ENCODE results near the gene ADSS1. TPM values are rescaled to one million over a fixed set of nuclear protein-coding genes. Genes with fewer than 3 reads are reported as not detected.

The ADSS1 gene
- total RNA-seq, 1 experiment from 2014 or later: 1.2 TPM

DNA sequence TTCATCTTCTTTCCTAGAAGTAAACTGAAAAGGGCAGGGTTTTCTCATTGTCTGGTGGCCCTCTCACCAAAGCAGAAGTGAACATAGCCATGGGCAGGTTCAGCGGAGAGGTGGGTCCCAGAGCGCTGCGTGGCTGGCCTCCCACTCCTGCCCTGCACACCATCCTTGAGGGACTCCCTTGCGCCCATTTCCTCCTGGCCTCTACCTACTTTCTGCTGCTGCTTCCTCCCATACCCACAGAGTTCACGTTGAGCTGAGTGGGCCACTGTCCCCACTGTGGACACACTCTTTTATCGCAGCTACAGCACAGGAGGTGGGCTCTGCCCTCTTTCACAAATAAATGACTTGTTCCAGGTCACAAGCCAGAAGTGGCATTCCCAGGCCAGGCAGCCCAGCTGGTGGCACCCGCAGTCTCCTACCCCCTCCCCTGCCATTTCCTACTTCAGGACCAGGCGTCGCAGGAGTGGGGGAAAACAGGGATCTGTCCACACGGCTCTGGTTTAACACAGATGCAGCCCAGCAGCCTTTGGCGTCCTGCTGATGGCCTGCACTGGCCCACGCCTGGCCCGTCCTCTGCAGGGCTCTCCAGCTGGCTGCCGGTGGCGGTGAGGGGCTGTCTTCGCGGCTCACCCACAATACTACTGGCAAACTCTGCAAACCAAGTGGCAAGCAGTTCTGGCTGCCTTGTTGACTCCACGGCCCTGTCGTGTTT, 33.8 kb downstream of the ADSS1 start:
- H3K36me3 ChIP-seq: peaks cover 51% of the 10 kb centered on the region
- H3K4me1 ChIP-seq: no peaks in the 10 kb centered on the region
- no peak overlapping the region for H3K27ac ChIP-seq
- H3K4me3 ChIP-seq: no peak overlapping the region
- no peaks in the 10 kb centered on the region for H3K27me3 ChIP-seq
- DNase-seq: no peak
- no peaks in the 10 kb centered on the region for H3K9me3 ChIP-seq (replicated peaks)

- Histone ChIP-seq H3K36me3 (peaks cover 53% of the 10 kb centered on the region), H3K4me3 (no peak overlapping the region), H3K4me1 (no peaks in the 10 kb centered on the region), H3K27me3 (no peaks in the 10 kb centered on the region), H3K27ac (no peak overlapping the region), H3K9me3 (replicated peaks) (no peaks in the 10 kb centered on the region)
- no peak for DNase-seq
Observed at GRCh38 chr14:104758981-104759969, 35.2 kb downstream of the ADSS1 start.

DNA sequence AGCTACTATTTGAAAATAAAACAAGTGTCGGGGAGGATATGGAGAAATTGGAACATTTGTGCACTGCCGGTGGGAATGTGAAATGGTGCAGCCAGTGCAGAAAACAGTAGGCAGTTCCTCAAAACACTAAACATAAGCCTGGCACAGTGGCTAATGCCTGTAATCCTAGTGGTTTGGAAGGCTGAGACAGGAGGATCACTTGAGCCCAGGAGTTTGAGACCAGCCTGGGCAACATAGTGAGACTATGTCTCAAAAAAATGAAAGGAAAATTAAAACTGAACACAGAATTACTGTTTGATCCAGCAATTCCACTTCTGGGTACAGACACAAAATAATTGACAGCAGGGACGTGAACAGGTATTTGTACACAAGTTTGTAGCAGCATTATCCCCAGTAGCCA, 41.5 kb downstream of the ADSS1 start:
- H3K9me3 ChIP-seq (replicated peaks): no peaks in the 10 kb centered on the region
- DNase-seq: no peak
- H3K27me3 ChIP-seq: no peaks in the 10 kb centered on the region
- no peak overlapping the region for H3K4me3 ChIP-seq
- H3K36me3 ChIP-seq: peaks cover 22% of the 10 kb centered on the region
- H3K4me1 ChIP-seq: 0 out of 2 replicates have a peak, but pooled peaks cover 5% of the 10 kb centered on the region
- H3K27ac ChIP-seq: no peak overlapping the region

DNA sequence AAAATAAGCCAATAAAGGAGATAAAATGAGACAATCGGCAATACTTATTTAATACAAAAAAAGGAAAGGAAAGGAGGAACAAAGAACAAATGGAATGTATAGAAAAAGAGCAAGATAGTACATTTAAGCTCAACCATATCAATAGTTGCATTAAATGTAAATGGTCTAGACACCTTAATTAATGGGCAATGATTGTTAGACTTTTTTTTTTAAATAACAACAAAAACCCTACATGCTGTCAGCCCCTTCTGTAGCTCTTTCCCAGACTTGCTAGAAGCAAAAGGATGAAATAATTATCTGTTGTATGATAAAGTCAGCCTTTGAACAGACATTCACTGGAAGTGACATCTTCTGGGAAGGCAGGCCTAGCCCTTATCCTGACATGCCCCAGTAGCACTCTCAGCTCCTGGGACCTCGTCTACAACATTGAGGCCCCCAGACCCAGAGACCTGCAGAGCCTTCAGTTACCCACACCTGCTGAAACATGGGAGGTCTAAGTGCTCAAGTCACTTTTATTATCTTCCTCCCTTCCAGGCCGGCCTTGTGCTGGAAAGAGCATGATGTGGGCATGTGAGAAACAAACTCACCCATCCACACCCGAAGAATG, 42.3 kb downstream of the ADSS1 start:
- DNase-seq: no peak
- Histone ChIP-seq H3K9me3 (replicated peaks) (no peaks in the 10 kb centered on the region), H3K27ac (no peak overlapping the region), H3K4me1 (0 out of 2 replicates have a peak, but pooled peaks cover 5% of the 10 kb centered on the region), H3K36me3 (peaks cover 23% of the 10 kb centered on the region), H3K27me3 (no peaks in the 10 kb centered on the region), H3K4me3 (no peak overlapping the region)

GRCh38 chr14:104766863-104767633, 43.0 kb downstream of the ADSS1 start:
- Histone ChIP-seq H3K4me1 (0 out of 2 replicates have a peak, but pooled peaks cover 5% of the 10 kb centered on the region), H3K27ac (no peak overlapping the region), H3K9me3 (replicated peaks) (no peaks in the 10 kb centered on the region), H3K4me3 (no peak overlapping the region), H3K36me3 (peaks cover 25% of the 10 kb centered on the region), H3K27me3 (no peaks in the 10 kb centered on the region)
- no peak for DNase-seq

- Histone ChIP-seq H3K27ac (no peak overlapping the region), H3K36me3 (peaks cover 25% of the 10 kb centered on the region), H3K27me3 (no peaks in the 10 kb centered on the region), H3K4me3 (no peak overlapping the region), H3K4me1 (0 out of 2 replicates have a peak, but pooled peaks cover 5% of the 10 kb centered on the region), H3K9me3 (replicated peaks) (no peaks in the 10 kb centered on the region)
- DNase-seq: no peak
Observed at GRCh38 chr14:104767634-104767918, 43.5 kb downstream of the ADSS1 start.

GRCh38 chr14:104768437-104769323, 44.7 kb downstream of the ADSS1 start:
- Histone ChIP-seq H3K36me3 (peaks cover 33% of the 10 kb centered on the region), H3K4me3 (no peak overlapping the region), H3K9me3 (replicated peaks) (no peaks in the 10 kb centered on the region), H3K4me1 (0 out of 2 replicates have a peak, but pooled peaks cover 5% of the 10 kb centered on the region), H3K27me3 (no peaks in the 10 kb centered on the region), H3K27ac (no peak overlapping the region)
- peak; percentile 87 to 92 for DNase-seq

DNA sequence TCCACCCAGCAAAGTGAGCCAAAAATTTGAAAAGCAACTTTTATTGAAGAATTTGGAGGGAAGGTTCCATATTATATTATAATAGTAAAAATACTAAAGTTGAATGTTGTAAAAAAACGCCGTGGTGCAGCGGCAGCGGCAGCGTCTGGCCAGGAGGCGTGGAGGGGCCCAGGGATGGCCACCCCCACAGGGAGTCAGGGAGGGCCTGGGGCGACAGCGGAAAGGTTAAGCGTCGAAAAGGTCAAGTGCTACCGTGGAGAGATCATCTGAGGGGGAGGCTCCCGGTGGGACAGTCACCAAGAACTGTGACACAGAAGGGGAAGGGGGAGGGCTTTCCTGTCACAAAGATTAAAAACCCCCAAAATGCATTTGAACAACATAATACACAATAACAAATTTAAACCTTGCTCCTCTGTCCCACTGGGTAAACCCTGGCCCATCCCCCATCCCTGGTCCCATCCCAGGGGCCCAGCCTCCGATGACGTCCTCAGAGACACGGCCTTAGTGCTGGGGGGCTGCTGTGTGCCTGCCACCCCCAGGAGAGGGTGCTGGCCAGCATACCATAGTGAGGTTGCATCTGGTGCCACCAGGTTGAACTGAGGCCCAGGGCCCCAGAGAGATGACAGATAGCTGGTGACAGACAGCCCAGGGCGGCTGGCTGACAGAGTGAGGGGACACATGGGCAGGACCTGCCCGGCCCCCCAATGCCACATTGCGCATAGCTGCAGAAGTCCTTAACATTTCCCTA, 45.5 kb downstream of the ADSS1 start:
- Histone ChIP-seq H3K27me3 (no peaks in the 10 kb centered on the region), H3K36me3 (peaks cover 39% of the 10 kb centered on the region), H3K9me3 (replicated peaks) (no peaks in the 10 kb centered on the region), H3K4me1 (0 out of 2 replicates have a peak, but pooled peaks cover 5% of the 10 kb centered on the region), H3K27ac (no peak overlapping the region), H3K4me3 (no peak overlapping the region)
- no peak for DNase-seq

- Histone ChIP-seq H3K36me3 (peaks cover 45% of the 10 kb centered on the region), H3K27ac (no peak overlapping the region), H3K9me3 (replicated peaks) (no peaks in the 10 kb centered on the region), H3K27me3 (no peaks in the 10 kb centered on the region), H3K4me1 (0 out of 2 replicates have a peak, but pooled peaks cover 5% of the 10 kb centered on the region), H3K4me3 (no peak overlapping the region)
- DNase-seq: no peak
Observed at GRCh38 chr14:104770072-104770579, 46.1 kb downstream of the ADSS1 start.

DNA sequence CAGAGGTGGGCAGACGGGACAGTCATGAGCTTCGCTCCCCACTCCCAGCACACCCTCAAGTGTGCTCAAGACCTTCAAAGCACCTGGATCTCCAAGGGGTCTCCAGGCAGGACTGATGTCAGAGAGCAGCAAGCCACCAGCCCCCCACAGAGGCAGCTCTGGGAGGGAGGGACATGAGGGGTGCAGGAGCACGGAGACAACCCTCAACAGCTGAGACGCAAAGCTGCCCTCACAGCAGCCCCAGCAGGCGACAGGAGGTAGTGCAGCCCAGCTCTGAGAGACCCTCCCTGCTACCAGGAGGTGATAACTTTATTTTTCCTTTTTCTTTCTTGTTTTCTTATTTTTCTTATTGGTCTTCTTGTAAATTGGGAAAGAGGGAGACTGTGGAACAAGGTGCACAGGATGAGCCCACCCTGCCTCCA, 46.8 kb downstream of the ADSS1 start:
- H3K4me3 ChIP-seq: no peak overlapping the region

GRCh38 chr14:104771374-104771773, 47.3 kb downstream of the ADSS1 start:
- H3K27me3 ChIP-seq: no peaks in the 10 kb centered on the region
- H3K4me3 ChIP-seq: no peak overlapping the region
- DNase-seq: no peak
- peaks cover 56% of the 10 kb centered on the region for H3K36me3 ChIP-seq
- no peaks in the 10 kb centered on the region for H3K9me3 ChIP-seq (replicated peaks)
- H3K27ac ChIP-seq: no peak overlapping the region
- 0 out of 2 replicates have a peak, but pooled peaks cover 5% of the 10 kb centered on the region for H3K4me1 ChIP-seq

More for the DNA sequence above, 46.8 kb downstream of the ADSS1 start:
- no peaks in the 10 kb centered on the region for H3K27me3 ChIP-seq
- H3K9me3 ChIP-seq (replicated peaks): no peaks in the 10 kb centered on the region
- peak in 1 of 2 experiments; percentile 46 for DNase-seq
- H3K4me1 ChIP-seq: 0 out of 2 replicates have a peak, but pooled peaks cover 5% of the 10 kb centered on the region
- no peak overlapping the region for H3K27ac ChIP-seq
- H3K36me3 ChIP-seq: peaks cover 52% of the 10 kb centered on the region

DNA sequence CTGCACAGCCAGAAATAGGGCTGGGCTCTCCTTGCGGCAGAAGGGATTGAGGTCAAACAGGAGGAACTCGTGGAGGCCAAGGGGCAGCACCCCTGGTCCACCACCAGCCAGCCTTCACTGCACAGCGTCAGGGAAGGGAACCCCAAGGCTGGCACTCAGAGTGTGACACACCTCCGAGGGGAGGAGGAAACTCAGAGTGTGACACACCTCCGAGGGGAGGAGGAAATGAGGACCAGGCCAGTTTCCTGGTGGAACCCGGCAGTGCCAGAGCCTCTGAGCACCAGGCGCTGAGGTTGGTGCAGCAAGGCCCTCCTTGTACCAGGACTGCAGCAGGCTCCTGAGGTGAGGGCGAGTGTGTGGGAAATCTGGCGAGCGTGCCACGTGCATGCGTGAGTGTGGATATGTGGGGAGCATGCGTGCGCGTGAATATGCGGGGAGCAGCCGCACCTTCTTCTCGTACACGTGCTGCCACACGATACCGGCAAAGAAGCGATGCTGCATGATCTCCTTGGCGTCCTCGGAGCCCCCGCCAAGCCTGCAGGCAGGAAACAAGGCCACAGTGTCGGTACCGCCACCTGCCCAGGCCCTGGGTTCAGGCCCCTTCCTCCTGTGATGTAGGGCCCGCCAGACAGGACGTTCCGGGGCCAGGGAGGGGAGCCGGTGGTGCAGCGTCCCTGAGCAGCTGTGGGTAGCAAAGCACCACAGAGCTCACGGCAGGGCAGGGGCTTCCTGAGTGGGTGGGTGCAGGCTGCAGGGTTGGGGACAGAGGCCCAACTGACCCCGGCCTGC, 48.1 kb downstream of the ADSS1 start:
- Histone ChIP-seq H3K36me3 (peaks cover 64% of the 10 kb centered on the region), H3K4me1 (0 out of 2 replicates have a peak, but pooled peaks cover 5% of the 10 kb centered on the region), H3K27ac (no peak overlapping the region), H3K9me3 (replicated peaks) (no peaks in the 10 kb centered on the region), H3K4me3 (no peak overlapping the region), H3K27me3 (no peaks in the 10 kb centered on the region)
- no peak for DNase-seq

All from SJCRH30 (cell line).